Endodermal cell (in vitro differentiated cells): Measurements from ENCODE around the gene CCNI. TPM values are rescaled to one million over a fixed set of nuclear protein-coding genes. Genes with fewer than 3 reads are reported as not detected.
"Not testable (repeated sequence)": the region's sequence is repeated elsewhere in the genome, so short reads cannot be mapped to it uniquely, and the experiment has no call there.

ENCODE experiments used
- DNase-seq: peaks from one replicate; pipeline ENCODE4 v3.0.0-alpha.2; 2017
- H3K27ac ChIP-seq: 2 replicates; pipeline ENCODE4 v1.5.1; 2013; ENCODE audit warnings: mild to moderate bottlenecking, low read depth, low read length, moderate library complexity
- H3K27me3 ChIP-seq: 2 replicates; pipeline ENCODE4 v1.6.1; 2013; ENCODE audit warnings: mild to moderate bottlenecking, low read length, moderate library complexity; ENCODE audit not compliant: insufficient read depth, control insufficient read depth, poor library complexity, severe bottlenecking
- H3K36me3 ChIP-seq: 2 replicates; pipeline ENCODE4 v1.7.0; 2013; ENCODE audit warnings: mild to moderate bottlenecking, low read length, moderate library complexity; ENCODE audit not compliant: control insufficient read depth, insufficient read depth
- H3K4me1 ChIP-seq: one replicate; pipeline ENCODE4 v1.7.0; 2013; ENCODE audit warnings: low read length; ENCODE audit not compliant: control insufficient read depth, insufficient read depth
- H3K4me3 ChIP-seq: 2 replicates; pipeline ENCODE4 v1.5.1; 2013; ENCODE audit warnings: mild to moderate bottlenecking, low read length, moderate library complexity
- H3K9ac ChIP-seq: 2 replicates; pipeline ENCODE4 v1.6.1; 2013; ENCODE audit warnings: mild to moderate bottlenecking, low read length, moderate library complexity; ENCODE audit not compliant: poor library complexity, severe bottlenecking; ENCODE audit errors: extremely low read depth
- H3K9me3 ChIP-seq: 2 replicates; pipeline ENCODE4 v1.6.1; 2013; ENCODE audit warnings: mild to moderate bottlenecking, low read length, moderate library complexity; ENCODE audit not compliant: control insufficient read depth
- H3K27ac Mint-ChIP-seq: 2 replicates; pipeline ENCODE4 v1.8.0; 2020; ENCODE audit warnings: mixed read lengths
- H3K27me3 Mint-ChIP-seq: 2 replicates; pipeline ENCODE4 v1.8.0; 2021; ENCODE audit warnings: mild to moderate bottlenecking, mixed read lengths; ENCODE audit not compliant: insufficient read depth
- H3K36me3 Mint-ChIP-seq: 2 replicates; pipeline ENCODE4 v1.8.0; 2020; ENCODE audit warnings: low read depth, mixed read lengths
- H3K4me1 Mint-ChIP-seq: 2 replicates; pipeline ENCODE4 v1.8.0; 2020; ENCODE audit warnings: mixed read lengths
- H3K4me3 Mint-ChIP-seq: 2 replicates; pipeline ENCODE4 v1.8.0; 2020; ENCODE audit warnings: mild to moderate bottlenecking, moderate library complexity, mixed read lengths
- H3K9me3 Mint-ChIP-seq: 2 replicates; pipeline ENCODE4 v1.8.0; 2020; ENCODE audit warnings: mild to moderate bottlenecking, mixed read lengths
- CTCF ChIP-seq: fragments of 200-600 bp; sonication (generic); conservative IDR thresholded peaks from 2 replicates; pipeline ENCODE4 v1.5.0; 2021; ENCODE audit warnings: antibody characterized with exemption, mild to moderate bottlenecking
- WGBS, 2 experiments: methylation state at CpG; one replicate each; pipeline versions ENCODE4 v1.1.5 to v1.1.7; 2013; ENCODE audit warnings: missing lambda C conversion rate in 2 of 2, mixed read lengths in 1 of 2; ENCODE audit not compliant: insufficient coverage in 1 of 2, insufficient read length in 1 of 2; 5-methylcytosine and 5-hydroxymethylcytosine counted together
- total RNA-seq, 2 donors: library from RNA; stranded (reverse); fragmentation: NEBNext Ultra II Directional in 1 of 2; extraction: Animal tissue kit (Norgen Biotek cat#: 25700) in 1 of 2; gene quantifications; 2 replicates in 1 of 2; 3 replicates in 1 of 2; pipeline ENCODE4 v1.2.1, GENCODE V29; 2021

Gene CCNI
- total RNA-seq, 2 donors from 2014 or later: 283 to 302 TPM

DNA sequence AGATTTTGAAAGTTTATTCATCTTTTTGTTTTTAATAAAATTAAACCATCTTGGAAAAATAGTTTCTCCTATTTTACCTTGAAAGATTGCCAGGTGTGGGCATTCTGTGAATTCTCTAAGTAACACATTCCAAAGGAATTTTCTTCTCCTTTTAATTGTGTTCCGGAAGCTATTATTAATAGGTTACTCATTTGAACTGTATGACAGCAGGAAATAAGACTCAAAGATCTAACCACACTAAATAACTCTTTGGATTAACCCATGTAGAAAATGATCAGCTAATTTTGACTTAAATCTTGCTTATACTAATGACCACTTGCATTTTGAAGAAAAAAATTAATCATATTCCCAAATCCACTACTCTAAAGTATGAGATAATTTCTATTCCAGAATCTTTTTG, 17.6 kb upstream of the CCNI start:
- DNase-seq: no peak
- H3K9ac ChIP-seq: no peak overlapping the region
- no peaks in the 10 kb centered on the region for H3K36me3 ChIP-seq
- H3K36me3 Mint-ChIP-seq: no peaks in the 10 kb centered on the region
- no peak for TF ChIP-seq CTCF
- peaks cover under 1% of the 10 kb centered on the region for H3K9me3 ChIP-seq
- no peaks in the 10 kb centered on the region for H3K27me3 Mint-ChIP-seq
- no peaks in the 10 kb centered on the region for H3K27me3 ChIP-seq
- H3K4me3 Mint-ChIP-seq: no peak overlapping the region
- H3K9me3 Mint-ChIP-seq: no peaks in the 10 kb centered on the region
- H3K4me1 ChIP-seq: peaks cover 2% of the 10 kb centered on the region
- 85% methylated on average over 1 of the region's 1 CpG; no CpG with 5 or more reads in 1 of the 2 experiments for WGBS, 2 experiments
- H3K27ac Mint-ChIP-seq: no peak overlapping the region
- H3K4me3 ChIP-seq: no peak overlapping the region
- H3K4me1 Mint-ChIP-seq: peaks cover 10% of the 10 kb centered on the region
- H3K27ac ChIP-seq: no peak overlapping the region

DNA sequence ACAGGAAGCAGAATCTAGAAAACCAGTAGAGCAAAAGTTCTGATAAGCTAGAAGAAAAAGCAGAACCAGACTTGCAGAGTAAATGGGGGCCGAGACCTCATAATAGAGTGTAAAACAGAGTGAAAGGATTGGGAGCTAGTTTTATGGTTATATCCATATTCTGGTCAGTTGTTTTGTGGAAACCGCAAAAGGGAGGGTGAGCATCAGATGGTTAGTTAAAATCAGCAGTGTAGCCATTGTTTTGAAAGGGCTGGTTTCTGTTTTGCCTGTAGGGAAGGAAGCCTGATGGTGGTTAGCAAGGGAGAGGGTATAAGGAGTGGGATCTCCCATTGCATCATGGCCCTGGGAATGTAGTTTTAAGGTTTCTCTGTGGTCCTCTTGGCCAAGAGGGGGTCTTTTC, 17.2 kb upstream of the CCNI start:
- Histone ChIP-seq H3K27ac (no peak overlapping the region), H3K36me3 (no peaks in the 10 kb centered on the region), H3K4me3 (no peak overlapping the region), H3K4me1 (peaks cover 2% of the 10 kb centered on the region), H3K9me3 (peaks cover 5% of the 10 kb centered on the region), H3K27me3 (no peaks in the 10 kb centered on the region), H3K9ac (no peak overlapping the region)
- no peaks in the 10 kb centered on the region for H3K27me3 Mint-ChIP-seq
- 87 to 90% methylated on average over 2 of the region's 2 CpGs for WGBS, 2 experiments
- H3K9me3 Mint-ChIP-seq: no peaks in the 10 kb centered on the region
- H3K27ac Mint-ChIP-seq: no peak overlapping the region
- H3K4me3 Mint-ChIP-seq: no peak overlapping the region
- TF ChIP-seq CTCF: no peak
- no peak for DNase-seq
- H3K36me3 Mint-ChIP-seq: no peaks in the 10 kb centered on the region
- peaks cover 10% of the 10 kb centered on the region for H3K4me1 Mint-ChIP-seq

DNA sequence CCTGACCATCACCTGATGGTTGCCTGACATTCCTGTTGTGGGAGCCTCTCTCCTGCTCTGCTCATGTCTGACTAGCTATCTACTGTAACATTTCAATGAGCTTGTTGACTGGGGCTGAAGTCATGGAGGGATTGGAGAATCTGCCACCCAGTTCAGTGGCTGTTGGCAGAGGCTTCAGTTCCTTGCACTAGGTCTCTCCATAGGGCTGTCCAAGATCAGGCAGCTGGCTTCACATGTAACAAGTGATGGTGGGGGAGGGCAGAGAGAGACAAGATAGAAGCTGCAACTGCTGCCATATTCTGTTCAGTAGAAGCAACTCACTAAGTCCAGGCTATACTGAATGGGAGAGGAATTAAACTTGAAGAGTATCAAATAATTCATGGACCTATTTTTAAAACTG, 14.1 kb upstream of the CCNI start:
- Mint-ChIP-seq H3K4me1 (peaks cover 12% of the 10 kb centered on the region), H3K36me3 (peaks cover 1% of the 10 kb centered on the region), H3K9me3 (peaks cover 8% of the 10 kb centered on the region), H3K4me3 (no peak overlapping the region), H3K27ac (no peak overlapping the region), H3K27me3 (no peaks in the 10 kb centered on the region)
- peaks cover 6% of the 10 kb centered on the region for H3K9me3 ChIP-seq
- H3K4me3 ChIP-seq: no peak overlapping the region
- no peak overlapping the region for H3K9ac ChIP-seq
- TF ChIP-seq CTCF: no peak
- H3K4me1 ChIP-seq: peaks cover 3% of the 10 kb centered on the region
- no peaks in the 10 kb centered on the region for H3K27me3 ChIP-seq
- no peaks in the 10 kb centered on the region for H3K36me3 ChIP-seq
- DNase-seq: no peak
- H3K27ac ChIP-seq: no peak overlapping the region

GRCh38 chr4:77087027-77087426, 11.2 kb upstream of the CCNI start:
- not testable (repeated sequence) for H3K27ac Mint-ChIP-seq, H3K36me3 ChIP-seq, H3K27ac ChIP-seq, H3K4me3 Mint-ChIP-seq, H3K4me3 ChIP-seq, H3K27me3 ChIP-seq, H3K9ac ChIP-seq, H3K27me3 Mint-ChIP-seq, DNase-seq, H3K4me1 ChIP-seq, H3K9me3 Mint-ChIP-seq, H3K9me3 ChIP-seq, H3K36me3 Mint-ChIP-seq
- H3K4me1 Mint-ChIP-seq: peaks cover 34% of the 10 kb centered on the region
- no CpG with 5 or more reads among the region's 1 CpG for WGBS, 2 experiments
